Measurements from ENCODE around the gene CCM2L. TPM values are rescaled to one million over a fixed set of nuclear protein-coding genes. Genes with fewer than 3 reads are reported as not detected.

CCM2L gene
- total and polyA plus RNA-seq, 10 of the 15 experiments (the other 5 are each of a cell fraction or from before 2014, with no cell fraction given), result not detected

DNA sequence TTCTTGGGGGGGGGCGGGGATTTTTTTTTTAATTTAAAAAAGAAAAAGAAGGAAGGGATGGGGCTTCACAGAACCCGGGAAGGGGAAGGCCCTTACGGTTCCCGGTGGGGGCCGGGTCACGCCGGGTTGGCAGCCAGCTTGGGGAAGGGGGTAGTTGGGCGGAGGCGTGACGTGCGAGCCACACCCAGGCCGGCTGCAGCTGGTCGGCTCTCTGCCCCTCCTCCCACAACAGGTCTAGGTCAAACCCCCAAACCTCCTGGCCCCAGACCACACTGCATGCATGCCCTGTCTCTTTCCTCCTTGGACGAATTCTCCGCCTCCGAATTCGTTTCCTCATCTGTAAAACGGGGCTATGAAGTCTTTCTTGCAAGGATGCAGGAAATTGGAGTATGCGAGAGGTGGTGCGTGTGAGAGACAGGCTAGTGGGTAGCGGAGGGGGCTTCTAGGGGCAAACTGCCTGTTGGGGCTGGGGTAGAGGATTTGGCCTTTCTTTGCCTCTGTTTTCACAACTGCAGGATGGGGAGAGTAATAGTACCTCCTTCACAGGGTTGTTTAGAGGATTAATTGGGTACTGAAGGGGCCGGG lies 42.6 kb downstream of the CCM2L start (continued):
- TF ChIP-seq NFXL1 (IDR thresholded peaks at IDR 0.05; ENCODE audit: borderline replicate concordance) (no peak), ESRRA (IDR thresholded peaks at IDR 0.05; ENCODE audit: low read length) (no peak), MYC (IDR thresholded peaks at IDR 0.05; ENCODE audit: insufficient read depth, insufficient read length, insufficient replicate concordance, low read length, severe bottlenecking) (no peak), MAX (IDR thresholded peaks at IDR 0.05; ENCODE audit: low read depth, low read length) (no peak), POU2F2 (IDR thresholded peaks at IDR 0.05; ENCODE audit: borderline replicate concordance, low read depth, low read length) (peak; percentile 80; the same call in 1 of the 3 replicates), RELB (IDR thresholded peaks at IDR 0.05; ENCODE audit: low read depth) (no peak; the same call in 1 of the 2 replicates), ZNF207 (IDR thresholded peaks at IDR 0.05; ENCODE audit: borderline replicate concordance) (no peak), EP300 (IDR thresholded peaks at IDR 0.05; ENCODE audit: borderline replicate concordance in 1 of 2, control insufficient read depth in 1 of 2, low read depth in 2 of 2, low read length in 2 of 2) (peak in 1 of 2 experiments; percentile 29; a peak in 1 of 4 replicates), HDGF (IDR thresholded peaks at IDR 0.05) (no peak), SUZ12 (IDR thresholded peaks at IDR 0.05; ENCODE audit: unreplicated experiment) (no peak), FOS (IDR thresholded peaks at IDR 0.05; ENCODE audit: borderline replicate concordance, extremely low read depth, insufficient read length) (no peak), EGR1 (IDR thresholded peaks at IDR 0.05; ENCODE audit: borderline replicate concordance in 1 of 2, low read depth in 2 of 2, low read length in 2 of 2) (no peak), GATAD2B (conservative IDR thresholded peaks at IDR 0.05; ENCODE audit: low read depth) (peak; percentile 49; the same call in 1 of the 2 replicates), STAT1 (conservative IDR thresholded peaks at IDR 0.05) (no peak), PAX5 (IDR thresholded peaks at IDR 0.05; ENCODE audit: borderline replicate concordance, low read depth, low read length) (peak; percentile 82; the same call in 1 of the 2 replicates), NBN (IDR thresholded peaks at IDR 0.05) (0 out of 2 replicates have a peak, but pooled peaks have one; percentile 46), POLR2AphosphoS5 (IDR thresholded peaks at IDR 0.05; ENCODE audit: low read length) (peak; percentile 68), RBBP5 (conservative IDR thresholded peaks at IDR 0.05) (no peak), CREB1 (IDR thresholded peaks at IDR 0.05; ENCODE audit: low read depth) (0 out of 2 replicates have a peak, but pooled peaks have one; percentile 51), USF2 (IDR thresholded peaks at IDR 0.05; ENCODE audit: borderline replicate concordance, low read depth, low read length) (no peak), SMARCA5 (IDR thresholded peaks at IDR 0.05) (no peak)
- TF ChIP-seq, protein P1, sequence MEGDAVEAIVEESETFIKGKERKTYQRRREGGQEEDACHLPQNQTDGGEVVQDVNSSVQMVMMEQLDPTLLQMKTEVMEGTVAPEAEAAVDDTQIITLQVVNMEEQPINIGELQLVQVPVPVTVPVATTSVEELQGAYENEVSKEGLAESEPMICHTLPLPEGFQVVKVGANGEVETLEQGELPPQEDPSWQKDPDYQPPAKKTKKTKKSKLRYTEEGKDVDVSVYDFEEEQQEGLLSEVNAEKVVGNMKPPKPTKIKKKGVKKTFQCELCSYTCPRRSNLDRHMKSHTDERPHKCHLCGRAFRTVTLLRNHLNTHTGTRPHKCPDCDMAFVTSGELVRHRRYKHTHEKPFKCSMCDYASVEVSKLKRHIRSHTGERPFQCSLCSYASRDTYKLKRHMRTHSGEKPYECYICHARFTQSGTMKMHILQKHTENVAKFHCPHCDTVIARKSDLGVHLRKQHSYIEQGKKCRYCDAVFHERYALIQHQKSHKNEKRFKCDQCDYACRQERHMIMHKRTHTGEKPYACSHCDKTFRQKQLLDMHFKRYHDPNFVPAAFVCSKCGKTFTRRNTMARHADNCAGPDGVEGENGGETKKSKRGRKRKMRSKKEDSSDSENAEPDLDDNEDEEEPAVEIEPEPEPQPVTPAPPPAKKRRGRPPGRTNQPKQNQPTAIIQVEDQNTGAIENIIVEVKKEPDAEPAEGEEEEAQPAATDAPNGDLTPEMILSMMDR (IDR thresholded peaks at IDR 0.05 in 2 of 3, conservative IDR thresholded peaks at IDR 0.05 in 1 of 3; ENCODE audit: control insufficient read depth in 2 of 3, extremely low read depth in 1 of 3, insufficient read depth in 1 of 3, low read depth in 3 of 3, low read length in 3 of 3), result no peak
- TF ChIP-seq, protein P2, sequence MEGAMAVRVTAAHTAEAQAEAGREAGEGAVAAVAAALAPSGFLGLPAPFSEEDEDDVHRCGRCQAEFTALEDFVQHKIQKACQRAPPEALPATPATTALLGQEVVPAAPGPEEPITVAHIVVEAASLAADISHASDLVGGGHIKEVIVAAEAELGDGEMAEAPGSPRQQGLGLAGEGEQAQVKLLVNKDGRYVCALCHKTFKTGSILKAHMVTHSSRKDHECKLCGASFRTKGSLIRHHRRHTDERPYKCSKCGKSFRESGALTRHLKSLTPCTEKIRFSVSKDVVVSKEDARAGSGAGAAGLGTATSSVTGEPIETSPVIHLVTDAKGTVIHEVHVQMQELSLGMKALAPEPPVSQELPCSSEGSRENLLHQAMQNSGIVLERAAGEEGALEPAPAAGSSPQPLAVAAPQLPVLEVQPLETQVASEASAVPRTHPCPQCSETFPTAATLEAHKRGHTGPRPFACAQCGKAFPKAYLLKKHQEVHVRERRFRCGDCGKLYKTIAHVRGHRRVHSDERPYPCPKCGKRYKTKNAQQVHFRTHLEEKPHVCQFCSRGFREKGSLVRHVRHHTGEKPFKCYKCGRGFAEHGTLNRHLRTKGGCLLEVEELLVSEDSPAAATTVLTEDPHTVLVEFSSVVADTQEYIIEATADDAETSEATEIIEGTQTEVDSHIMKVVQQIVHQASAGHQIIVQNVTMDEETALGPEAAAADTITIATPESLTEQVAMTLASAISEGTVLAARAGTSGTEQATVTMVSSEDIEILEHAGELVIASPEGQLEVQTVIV (IDR thresholded peaks at IDR 0.05; ENCODE audit: borderline replicate concordance, partially characterized antibody), result no peak
